ENCODE data around the gene BUD31.

Gene BUD31

GRCh38 chr7:99402854-99403253 is 5.9 kb upstream of the BUD31 start:
- no peak for TF ChIP-seq CTCF (IDR thresholded peaks at IDR 0.05)

GRCh38 chr7:99403764-99404163 is 5.0 kb upstream of the BUD31 start:
- no peak for TF ChIP-seq CTCF (IDR thresholded peaks at IDR 0.05)

GRCh38 chr7:99404235-99404976 is 4.4 kb upstream of the BUD31 start:
- TF ChIP-seq CTCF (IDR thresholded peaks at IDR 0.05): no peak

DNA sequence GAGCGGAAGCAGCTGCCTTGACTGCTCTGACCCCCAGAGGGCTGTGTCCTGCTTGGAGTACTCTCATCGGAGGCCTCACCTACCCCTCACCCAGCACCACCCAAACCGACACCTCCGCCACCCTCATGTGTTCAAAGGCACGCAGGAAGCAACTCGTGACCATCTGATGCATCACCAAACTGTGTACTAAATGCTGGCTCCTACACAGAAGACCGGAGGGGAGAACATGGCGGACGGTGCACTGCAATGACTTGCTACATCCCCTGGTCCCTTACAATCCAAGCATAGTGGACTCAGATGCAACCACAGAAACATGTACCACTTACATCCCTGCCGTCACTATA is 3.8 kb upstream of the BUD31 start:
- no peak for TF ChIP-seq CTCF (IDR thresholded peaks at IDR 0.05)

GRCh38 chr7:99406557-99406956 is 2.2 kb upstream of the BUD31 start:
- no peak for TF ChIP-seq CTCF (IDR thresholded peaks at IDR 0.05)

DNA sequence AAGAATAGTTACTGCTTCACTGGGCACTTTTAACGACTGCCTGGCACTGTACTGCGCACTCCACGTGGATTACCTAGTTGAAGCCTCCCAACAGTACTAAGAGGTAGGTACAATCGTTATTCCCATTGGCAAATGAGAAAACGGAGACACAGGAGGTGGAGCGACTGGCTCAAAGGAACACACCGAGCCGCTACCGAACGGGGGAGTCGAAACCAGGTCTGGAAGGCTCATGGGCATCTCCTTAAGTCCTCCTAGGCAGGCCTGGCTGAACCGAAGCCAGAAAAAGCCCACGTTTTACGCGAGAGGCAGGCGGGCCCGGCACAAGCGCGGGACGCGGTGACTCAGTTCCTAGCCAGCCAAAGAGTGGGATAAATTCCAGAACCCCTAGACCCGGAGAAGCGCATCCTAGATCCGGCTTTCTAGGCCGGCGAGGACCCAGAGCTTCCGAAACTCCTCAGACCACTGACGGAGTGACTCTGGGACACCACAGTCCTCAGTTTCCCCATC is 844 bp upstream of the BUD31 start:
- no peak for TF ChIP-seq CTCF (IDR thresholded peaks at IDR 0.05)

DNA sequence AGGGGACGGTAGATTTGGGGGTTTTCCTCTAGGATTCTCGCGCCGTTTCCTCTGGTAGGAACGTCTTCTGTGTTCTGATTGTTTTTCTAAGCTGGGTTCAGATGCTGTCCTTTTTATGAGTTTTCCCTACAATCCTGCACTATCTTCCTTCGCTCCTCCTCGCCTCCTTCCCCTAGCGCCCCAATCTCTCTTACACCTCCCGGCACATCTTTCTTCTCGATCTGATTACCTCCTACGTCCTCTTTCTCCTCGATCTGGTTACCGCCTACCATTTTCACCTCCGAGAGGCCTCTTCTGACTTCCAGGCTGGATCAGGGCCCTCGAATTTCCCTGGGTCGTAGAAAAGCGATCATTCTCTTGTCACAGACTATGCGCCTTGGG is 413 bp downstream of the BUD31 start:
- no peak for TF ChIP-seq CTCF (IDR thresholded peaks at IDR 0.05)

DNA sequence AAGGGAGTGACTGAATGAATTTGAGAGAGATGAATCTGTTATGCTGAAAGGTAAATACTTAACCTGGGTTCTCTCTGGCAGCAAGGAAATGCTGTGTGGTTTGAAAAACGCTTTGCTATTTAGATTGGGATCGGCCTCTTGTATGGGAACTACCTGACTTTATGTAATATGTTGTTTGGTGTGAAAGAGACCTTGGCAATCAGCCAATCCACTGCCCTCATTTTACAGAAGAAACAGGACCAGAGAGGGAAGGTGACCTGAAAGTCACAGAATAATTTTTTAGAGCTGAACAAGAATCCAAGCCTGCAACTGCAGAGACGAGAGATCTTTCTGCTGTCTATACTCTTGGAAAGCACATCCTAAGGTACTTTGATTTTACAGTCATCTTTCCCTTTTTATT is 1.0 kb downstream of the BUD31 start:
- TF ChIP-seq CTCF (IDR thresholded peaks at IDR 0.05): no peak

Measured in LNCAP (cell line).